NCI-H524 treated with DMSO at 0.1 percent for 48 hours (cell line): Measurements from ENCODE around the gene RPA3.

Experiments
- DNase-seq: peaks from one replicate; lab custom pipeline; 2025; lab: John Stamatoyannopoulos, UW

Gene RPA3

GRCh38 chr7:7718492-7718891 lies at the start of gene RPA3:
RPA3 (minus strand) TSS chr7:7718607; CDS start chr7:7640418, 78,189 bp downstream.
- no peak for DNase-seq

- no peak for DNase-seq
Measured at GRCh38 chr7:7766671-7767070, 48.3 kb upstream of the RPA3 start.

- DNase-seq: no peak
Measured at GRCh38 chr7:7765422-7765821, 47.0 kb upstream of the RPA3 start.

GRCh38 chr7:7764520-7765396 lies 46.4 kb upstream of the RPA3 start:
- DNase-seq: no peak

- no peak for DNase-seq
Measured at GRCh38 chr7:7761974-7762779, 43.8 kb upstream of the RPA3 start.

GRCh38 chr7:7761340-7761973 lies 43.0 kb upstream of the RPA3 start:
- peak; percentile 46 for DNase-seq

GRCh38 chr7:7757576-7757975 lies 39.2 kb upstream of the RPA3 start:
- DNase-seq: no peak

GRCh38 chr7:7756577-7756976 lies 38.2 kb upstream of the RPA3 start:
- DNase-seq: no peak

- no peak for DNase-seq
Measured at GRCh38 chr7:7751243-7752092, 33.1 kb upstream of the RPA3 start.

- DNase-seq: no peak
Measured at GRCh38 chr7:7750571-7751242, 32.3 kb upstream of the RPA3 start.

- no peak for DNase-seq
Measured at GRCh38 chr7:7746458-7746857, 28.1 kb upstream of the RPA3 start.

GRCh38 chr7:7745966-7746365 lies 27.6 kb upstream of the RPA3 start:
- DNase-seq: no peak

- DNase-seq: no peak
Measured at GRCh38 chr7:7745258-7745657, 26.9 kb upstream of the RPA3 start.

GRCh38 chr7:7742223-7742622 lies 23.8 kb upstream of the RPA3 start:
- no peak for DNase-seq

GRCh38 chr7:7740037-7740355 lies 21.6 kb upstream of the RPA3 start:
- DNase-seq: no peak

- DNase-seq: no peak
Measured at GRCh38 chr7:7739204-7740036, 21.0 kb upstream of the RPA3 start.

GRCh38 chr7:7738622-7739021 lies 20.2 kb upstream of the RPA3 start:
- DNase-seq: peak; percentile 71

GRCh38 chr7:7738177-7738576 lies 19.8 kb upstream of the RPA3 start:
- no peak for DNase-seq

- DNase-seq: no peak
Measured at GRCh38 chr7:7737674-7738073, 19.3 kb upstream of the RPA3 start.

- peak; percentile 39 for DNase-seq
Measured at GRCh38 chr7:7736671-7737070, 18.3 kb upstream of the RPA3 start.
